ENCODE measurements around the gene CDK5RAP1. TPM values are rescaled to one million over a fixed set of nuclear protein-coding genes. Genes with fewer than 3 reads are reported as not detected.

The CDK5RAP1 gene
- total RNA-seq, 1 donor from 2014 or later: 58.7 TPM

DNA sequence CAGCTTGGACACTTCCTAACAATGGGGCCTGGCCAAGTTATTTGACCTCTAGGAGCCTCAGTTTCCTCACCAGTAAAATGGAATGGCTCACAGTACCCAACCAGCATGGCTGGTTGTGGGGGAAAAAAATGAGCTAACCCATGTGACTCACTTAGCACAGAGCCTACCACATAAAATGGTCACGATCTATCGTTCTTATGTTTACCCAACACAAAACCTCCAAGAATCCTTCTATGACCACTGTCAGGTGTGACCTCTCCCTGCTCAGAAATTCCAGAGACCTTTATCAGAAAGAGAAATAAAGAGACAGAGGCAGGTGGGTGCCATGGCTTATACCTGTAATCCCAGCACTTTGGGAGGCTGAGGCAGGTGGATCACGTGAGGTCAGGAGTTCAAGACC, 78.9 kb downstream of the CDK5RAP1 start:
- no peak for DNase-seq (ENCODE audit: low read depth, low spot score)
- TF ChIP-seq, protein P1, sequence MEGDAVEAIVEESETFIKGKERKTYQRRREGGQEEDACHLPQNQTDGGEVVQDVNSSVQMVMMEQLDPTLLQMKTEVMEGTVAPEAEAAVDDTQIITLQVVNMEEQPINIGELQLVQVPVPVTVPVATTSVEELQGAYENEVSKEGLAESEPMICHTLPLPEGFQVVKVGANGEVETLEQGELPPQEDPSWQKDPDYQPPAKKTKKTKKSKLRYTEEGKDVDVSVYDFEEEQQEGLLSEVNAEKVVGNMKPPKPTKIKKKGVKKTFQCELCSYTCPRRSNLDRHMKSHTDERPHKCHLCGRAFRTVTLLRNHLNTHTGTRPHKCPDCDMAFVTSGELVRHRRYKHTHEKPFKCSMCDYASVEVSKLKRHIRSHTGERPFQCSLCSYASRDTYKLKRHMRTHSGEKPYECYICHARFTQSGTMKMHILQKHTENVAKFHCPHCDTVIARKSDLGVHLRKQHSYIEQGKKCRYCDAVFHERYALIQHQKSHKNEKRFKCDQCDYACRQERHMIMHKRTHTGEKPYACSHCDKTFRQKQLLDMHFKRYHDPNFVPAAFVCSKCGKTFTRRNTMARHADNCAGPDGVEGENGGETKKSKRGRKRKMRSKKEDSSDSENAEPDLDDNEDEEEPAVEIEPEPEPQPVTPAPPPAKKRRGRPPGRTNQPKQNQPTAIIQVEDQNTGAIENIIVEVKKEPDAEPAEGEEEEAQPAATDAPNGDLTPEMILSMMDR (conservative IDR thresholded peaks at IDR 0.05): no peak
- H3K9me3 Mint-ChIP-seq: no peaks in the 10 kb centered on the region
- H3K27ac Mint-ChIP-seq (ENCODE audit: unreplicated experiment): no peak overlapping the region
- no peaks in the 10 kb centered on the region for H3K36me3 Mint-ChIP-seq (ENCODE audit: low read depth)
- peaks cover 4% of the 10 kb centered on the region for H3K4me1 Mint-ChIP-seq
- peaks cover 2% of the 10 kb centered on the region for H3K27me3 Mint-ChIP-seq (ENCODE audit: low read depth)
- H3K4me3 Mint-ChIP-seq: no peak overlapping the region

DNA sequence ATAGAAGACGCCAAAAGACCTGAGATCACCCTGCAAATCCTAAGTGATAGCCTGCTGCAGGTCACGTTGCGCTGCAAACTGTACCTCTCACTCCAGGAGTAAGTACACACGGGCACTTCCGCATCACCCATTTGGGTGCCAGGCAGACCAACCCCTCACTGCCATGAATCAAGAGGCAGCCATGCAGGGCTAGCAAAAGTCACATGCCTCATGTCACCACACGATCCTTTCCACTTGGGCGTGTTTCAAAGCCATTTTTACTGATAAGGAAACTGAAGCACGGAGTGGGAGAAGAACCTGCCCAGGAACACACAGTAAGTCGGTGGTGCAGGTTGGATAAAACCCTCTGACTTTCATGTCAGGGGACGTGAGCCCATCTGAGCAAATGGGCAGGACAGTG, 81.3 kb downstream of the CDK5RAP1 start:
- DNase-seq (ENCODE audit: low read depth, low spot score): no peak
- no peak overlapping the region for H3K4me3 Mint-ChIP-seq
- peaks cover 4% of the 10 kb centered on the region for H3K4me1 Mint-ChIP-seq
- TF ChIP-seq, protein P1 (conservative IDR thresholded peaks at IDR 0.05): no peak
- peak overlapping the region; percentile 68 for H3K27ac Mint-ChIP-seq (ENCODE audit: unreplicated experiment)
- peaks cover 2% of the 10 kb centered on the region for H3K27me3 Mint-ChIP-seq (ENCODE audit: low read depth)
- H3K36me3 Mint-ChIP-seq (ENCODE audit: low read depth): no peaks in the 10 kb centered on the region
- no peaks in the 10 kb centered on the region for H3K9me3 Mint-ChIP-seq

DNA sequence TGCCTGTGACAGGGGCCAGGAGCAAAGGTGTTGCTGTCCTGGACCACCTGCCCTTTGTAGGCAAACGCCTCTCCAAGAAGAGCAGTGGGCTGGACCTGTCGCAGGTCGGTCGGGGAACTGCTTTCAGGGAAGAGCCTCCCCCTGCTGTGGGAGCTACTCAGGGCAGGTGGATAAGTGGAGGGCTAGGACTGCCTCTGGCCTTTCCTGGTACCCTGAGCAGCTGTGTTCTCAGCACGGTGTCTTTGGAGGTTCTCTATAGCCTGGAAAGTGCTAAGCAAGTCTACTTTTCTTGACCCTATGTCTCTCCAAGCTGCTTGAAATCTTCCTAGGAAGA, 83.3 kb downstream of the CDK5RAP1 start:
- Mint-ChIP-seq H3K27ac (ENCODE audit: unreplicated experiment) (no peak overlapping the region), H3K36me3 (ENCODE audit: low read depth) (no peaks in the 10 kb centered on the region), H3K4me1 (peaks cover 3% of the 10 kb centered on the region), H3K27me3 (ENCODE audit: low read depth) (peaks cover 2% of the 10 kb centered on the region), H3K9me3 (no peaks in the 10 kb centered on the region), H3K4me3 (no peak overlapping the region)
- TF ChIP-seq, protein P1 (conservative IDR thresholded peaks at IDR 0.05): no peak
- DNase-seq (ENCODE audit: low read depth, low spot score): no peak

DNA sequence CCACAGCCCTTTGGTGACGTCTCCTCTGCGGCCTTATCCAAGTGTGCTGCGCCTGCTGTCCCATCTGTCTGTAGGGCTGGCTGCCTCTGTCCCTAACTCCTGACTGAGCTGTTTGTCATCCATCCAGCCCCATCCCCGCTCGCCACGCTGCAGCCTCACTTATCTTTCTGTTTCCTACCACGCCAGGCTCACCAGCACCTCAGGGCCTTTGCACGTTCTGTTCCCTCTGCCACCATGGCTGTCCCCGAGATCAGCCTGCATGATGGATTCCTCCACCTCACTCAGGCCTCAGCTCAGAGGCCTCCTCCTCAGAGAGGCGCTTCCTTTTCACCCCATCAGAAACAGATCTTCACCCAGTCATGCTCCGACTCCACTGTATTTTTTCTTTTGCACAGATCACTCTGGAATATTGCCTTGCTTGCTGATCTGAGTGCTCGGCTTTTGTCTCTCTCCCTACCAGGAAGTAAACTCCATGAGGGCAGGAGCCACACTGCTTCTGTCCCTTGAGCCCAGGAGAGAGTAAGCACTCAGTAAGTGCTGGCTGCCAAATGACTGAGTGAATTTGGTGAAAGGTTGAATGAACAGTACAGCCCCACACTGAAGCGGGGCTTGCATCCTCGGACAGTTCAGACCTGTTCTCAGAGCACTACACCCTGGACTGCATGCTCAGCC, 83.8 kb downstream of the CDK5RAP1 start:
- H3K4me3 Mint-ChIP-seq: no peak overlapping the region
- H3K27ac Mint-ChIP-seq (ENCODE audit: unreplicated experiment): no peak overlapping the region
- DNase-seq (ENCODE audit: low read depth, low spot score): no peak
- TF ChIP-seq, protein P1 (conservative IDR thresholded peaks at IDR 0.05): no peak
- peaks cover 2% of the 10 kb centered on the region for H3K27me3 Mint-ChIP-seq (ENCODE audit: low read depth)
- no peaks in the 10 kb centered on the region for H3K9me3 Mint-ChIP-seq
- no peaks in the 10 kb centered on the region for H3K4me1 Mint-ChIP-seq
- H3K36me3 Mint-ChIP-seq (ENCODE audit: low read depth): no peaks in the 10 kb centered on the region

DNA sequence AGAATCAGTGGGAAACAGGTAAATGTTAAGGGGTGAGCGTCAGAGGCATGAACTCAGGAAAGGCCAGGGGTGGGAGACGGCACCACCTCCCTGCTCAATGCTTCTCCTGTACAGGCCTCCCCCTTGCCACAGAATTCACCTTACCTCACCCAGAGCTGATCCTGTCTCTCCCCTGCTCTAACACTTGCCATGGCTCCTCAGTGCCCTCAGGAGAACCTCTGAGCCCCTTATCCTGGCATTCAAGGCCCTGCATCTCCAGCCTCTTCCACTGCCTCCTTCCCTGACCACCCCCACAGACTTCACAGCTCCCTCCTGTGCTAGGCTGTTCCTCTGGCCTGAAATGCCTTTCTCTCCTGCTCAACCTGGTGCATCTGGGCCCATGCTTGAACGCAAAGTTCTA, 84.4 kb downstream of the CDK5RAP1 start:
- Mint-ChIP-seq H3K36me3 (ENCODE audit: low read depth) (no peaks in the 10 kb centered on the region), H3K9me3 (no peaks in the 10 kb centered on the region), H3K4me3 (no peak overlapping the region), H3K27ac (ENCODE audit: unreplicated experiment) (no peak overlapping the region), H3K27me3 (ENCODE audit: low read depth) (peaks cover 2% of the 10 kb centered on the region), H3K4me1 (peaks cover 1% of the 10 kb centered on the region)
- TF ChIP-seq, protein P1 (conservative IDR thresholded peaks at IDR 0.05): no peak
- no peak for DNase-seq (ENCODE audit: low read depth, low spot score)

Measured in neural crest cell (in vitro differentiated cells).